GM18511 (cell line): ENCODE results near the gene RNF130.

ENCODE experiments used
- ATAC-seq: cut with Tn5 transposase; IDR thresholded peaks from one replicate; pipeline ENCODE4 v1.9.1; 2021; ENCODE audit warnings: mild to moderate bottlenecking, moderate library complexity; ENCODE audit not compliant: unreplicated experiment

Gene RNF130, protein sequence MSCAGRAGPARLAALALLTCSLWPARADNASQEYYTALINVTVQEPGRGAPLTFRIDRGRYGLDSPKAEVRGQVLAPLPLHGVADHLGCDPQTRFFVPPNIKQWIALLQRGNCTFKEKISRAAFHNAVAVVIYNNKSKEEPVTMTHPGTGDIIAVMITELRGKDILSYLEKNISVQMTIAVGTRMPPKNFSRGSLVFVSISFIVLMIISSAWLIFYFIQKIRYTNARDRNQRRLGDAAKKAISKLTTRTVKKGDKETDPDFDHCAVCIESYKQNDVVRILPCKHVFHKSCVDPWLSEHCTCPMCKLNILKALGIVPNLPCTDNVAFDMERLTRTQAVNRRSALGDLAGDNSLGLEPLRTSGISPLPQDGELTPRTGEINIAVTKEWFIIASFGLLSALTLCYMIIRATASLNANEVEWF

DNA sequence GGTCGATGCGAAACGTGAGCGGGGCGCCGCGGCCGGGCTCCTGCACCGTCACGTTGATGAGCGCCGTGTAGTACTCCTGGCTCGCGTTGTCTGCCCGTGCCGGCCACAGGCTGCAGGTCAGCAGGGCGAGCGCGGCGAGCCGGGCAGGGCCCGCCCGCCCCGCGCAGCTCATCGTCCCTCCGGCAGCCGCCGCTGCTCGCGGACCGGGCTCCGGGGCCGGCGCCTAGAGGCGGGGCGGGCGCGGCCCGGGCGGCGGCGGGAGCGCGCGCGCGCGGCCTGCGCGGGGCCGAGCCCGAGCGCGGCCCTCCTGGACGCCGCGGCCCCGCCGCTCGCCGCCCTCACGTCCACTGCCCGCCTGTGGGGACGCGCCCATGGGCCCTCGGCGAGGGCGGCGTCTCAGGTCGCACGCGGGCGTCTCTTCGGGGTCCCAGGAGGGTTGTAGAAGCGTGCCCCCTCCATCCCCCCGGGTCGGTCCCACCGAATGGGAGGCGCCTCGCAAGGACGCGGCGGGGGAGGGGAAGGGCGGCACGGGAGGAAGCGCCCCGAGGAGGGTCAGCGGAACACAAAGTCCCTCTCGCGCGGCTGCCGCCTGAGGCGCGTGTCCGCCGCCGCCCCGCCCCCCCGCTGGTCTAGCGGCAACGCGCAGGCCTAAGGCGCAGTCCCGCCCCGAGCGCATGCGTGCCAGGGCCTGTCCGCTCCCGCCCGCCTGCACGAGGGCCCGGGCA lies at the start of gene RNF130:
TSS of gene RNF130 (minus strand) at position 229 of the 725 bp plus-strand sequence. CDS start at position 172, 57 bp downstream.
- ATAC-seq = peak; percentile 62

DNA sequence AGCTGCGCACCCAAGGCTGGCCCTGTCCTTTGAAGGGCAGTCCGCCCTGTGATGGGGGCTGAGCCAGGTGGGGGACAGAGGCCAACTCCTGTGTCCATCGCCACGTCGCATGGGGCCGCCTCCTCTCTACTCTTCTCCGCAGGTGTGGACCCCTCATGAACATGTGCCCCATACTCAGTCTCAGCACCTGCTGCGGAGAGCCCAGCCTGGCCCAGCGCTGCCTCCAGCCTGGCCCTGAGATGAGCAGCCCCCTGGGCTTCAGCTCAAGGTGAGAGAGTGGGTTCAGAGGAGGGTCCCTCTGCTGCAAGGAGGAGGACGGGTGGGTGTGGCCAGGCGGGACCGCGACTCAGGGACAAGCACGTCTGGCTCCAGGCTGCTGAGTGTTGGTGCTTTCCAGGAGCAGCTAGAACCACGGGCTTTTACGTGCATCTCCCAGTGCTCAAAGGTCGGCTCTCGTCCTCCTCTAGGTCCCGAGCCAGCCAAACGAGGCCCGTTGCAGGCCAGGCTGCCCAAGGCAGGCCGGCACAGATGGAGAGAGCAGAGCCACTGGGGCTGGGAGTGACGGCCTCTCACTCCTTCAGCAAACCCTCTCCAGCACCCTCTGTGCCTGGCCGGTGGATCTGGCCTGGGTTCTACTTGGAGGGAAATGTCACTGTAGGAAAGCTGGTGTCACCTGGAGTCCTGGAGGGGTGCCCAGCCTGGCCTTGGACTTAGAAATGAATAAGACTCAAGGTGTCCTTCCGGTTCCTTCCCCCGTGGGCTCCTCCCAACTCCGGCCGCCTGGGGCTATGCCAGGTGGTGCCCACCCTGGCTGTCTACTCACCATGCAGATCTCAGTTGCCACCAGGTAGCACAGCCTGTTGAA lies 48.9 kb upstream of the RNF130 start:
- ATAC-seq = no peak

DNA sequence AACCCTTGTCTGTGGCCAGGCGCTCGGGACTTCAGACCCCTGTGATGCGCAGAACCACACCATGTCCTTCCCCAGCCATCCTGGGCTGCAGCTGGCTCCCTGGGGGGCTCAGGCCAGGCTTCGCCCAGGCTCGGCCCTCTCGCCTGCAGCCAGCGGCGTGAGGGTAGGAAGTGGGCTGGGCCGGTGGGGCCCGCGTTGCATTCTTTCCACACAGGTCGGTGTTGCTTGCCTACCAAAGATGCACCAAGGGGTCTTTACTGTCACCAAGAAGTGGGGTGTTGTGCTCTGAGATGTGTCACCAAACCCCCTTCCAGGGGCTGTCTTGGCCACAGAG lies 48.3 kb upstream of the RNF130 start:
- ATAC-seq = no peak

DNA sequence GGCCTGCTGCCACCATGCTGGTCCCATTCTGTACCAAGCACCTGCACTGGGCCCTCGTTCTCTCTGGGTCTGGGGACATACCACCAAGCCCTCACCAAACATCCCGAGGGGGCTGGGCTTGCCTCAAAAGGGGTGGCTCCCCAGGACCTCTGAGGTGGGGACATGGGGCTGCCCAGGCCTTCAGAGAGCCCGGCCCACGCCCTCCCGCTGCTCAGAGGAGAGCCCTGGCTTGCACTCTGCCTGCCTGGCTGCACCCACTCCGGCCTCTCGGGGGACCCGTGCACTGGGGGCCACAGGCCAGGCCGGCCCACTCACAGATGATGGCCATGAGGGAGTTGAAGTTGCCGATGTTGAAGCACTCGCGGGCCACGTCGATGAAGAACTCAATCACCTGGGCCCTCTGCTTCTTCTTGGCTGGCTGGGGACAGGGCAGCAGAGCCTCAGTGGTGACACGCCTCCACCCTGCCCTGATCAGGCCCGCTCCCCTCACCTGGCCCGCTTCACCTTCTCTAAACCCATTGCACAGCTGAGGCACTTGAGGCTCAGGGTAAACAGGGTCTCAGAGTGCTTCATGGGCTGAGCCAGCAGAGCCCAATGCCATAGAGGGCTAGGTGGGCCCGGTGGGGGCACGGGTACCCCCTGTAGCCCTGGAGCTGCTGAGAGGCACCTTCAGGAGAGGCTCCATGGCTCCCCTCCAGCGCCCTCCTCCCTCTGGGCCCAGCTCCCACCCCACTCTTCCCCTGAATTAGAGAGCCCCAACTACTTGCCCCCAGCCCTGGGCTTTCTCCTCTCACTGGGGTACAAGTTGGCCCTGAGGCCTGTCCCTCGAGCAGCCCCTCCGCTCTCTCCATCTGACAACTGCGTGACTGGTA lies 47.7 kb upstream of the RNF130 start:
- ATAC-seq = no peak

DNA sequence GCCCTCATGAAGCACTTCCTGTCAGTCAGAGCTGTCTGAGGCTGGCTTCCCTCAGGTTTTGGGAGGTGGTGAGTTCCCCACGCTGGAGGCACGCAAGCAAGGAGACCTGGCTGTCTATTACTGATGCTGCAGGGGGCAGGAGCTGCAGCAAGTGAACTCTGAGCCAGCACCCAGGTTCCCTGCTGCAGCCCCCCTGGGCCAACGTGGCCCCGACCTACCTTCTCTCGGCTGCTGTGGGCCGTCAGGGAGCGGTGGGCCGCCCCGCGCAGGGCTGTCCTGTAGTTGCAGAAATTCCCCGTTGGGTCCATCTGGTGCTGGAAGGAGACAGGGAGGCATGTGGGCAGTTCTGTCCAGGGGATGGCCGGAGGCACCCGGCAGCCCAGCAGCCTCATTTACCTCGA lies 46.8 kb upstream of the RNF130 start:
- no peak for ATAC-seq

DNA sequence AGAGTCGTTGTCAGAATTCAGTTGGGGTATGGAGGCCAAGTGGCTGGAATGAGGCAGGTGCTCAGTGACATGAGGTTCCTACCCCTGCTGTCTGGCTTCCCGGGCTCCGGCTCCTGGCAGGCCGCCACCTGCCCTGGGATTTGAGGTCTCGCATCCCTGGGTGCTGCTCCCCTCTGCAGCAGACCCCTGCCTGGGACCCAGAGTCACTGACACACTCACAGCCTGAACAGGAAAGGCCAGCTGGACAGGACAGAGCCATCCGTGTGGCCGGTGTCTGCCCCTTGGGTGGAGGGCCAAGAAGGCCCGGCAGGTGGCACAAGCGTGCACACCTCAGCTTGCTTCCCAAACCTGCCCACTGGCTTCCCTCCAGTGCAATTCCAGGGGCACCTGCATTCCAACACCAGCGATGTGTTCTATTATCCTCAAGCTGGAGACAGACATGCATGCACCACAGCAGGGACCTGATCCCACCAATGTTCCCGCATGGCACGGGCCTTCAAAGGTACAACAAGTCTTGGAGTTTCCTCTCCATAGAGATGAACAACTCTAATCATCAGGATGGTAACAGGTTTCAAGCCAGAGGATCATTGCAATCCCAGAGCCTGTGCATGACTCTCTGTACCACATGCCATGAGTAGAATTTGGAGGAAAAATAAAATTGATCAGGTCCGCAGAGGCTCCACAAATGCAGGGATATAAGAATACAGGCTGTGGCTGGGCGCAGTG lies 45.6 kb upstream of the RNF130 start:
- ATAC-seq = no peak

DNA sequence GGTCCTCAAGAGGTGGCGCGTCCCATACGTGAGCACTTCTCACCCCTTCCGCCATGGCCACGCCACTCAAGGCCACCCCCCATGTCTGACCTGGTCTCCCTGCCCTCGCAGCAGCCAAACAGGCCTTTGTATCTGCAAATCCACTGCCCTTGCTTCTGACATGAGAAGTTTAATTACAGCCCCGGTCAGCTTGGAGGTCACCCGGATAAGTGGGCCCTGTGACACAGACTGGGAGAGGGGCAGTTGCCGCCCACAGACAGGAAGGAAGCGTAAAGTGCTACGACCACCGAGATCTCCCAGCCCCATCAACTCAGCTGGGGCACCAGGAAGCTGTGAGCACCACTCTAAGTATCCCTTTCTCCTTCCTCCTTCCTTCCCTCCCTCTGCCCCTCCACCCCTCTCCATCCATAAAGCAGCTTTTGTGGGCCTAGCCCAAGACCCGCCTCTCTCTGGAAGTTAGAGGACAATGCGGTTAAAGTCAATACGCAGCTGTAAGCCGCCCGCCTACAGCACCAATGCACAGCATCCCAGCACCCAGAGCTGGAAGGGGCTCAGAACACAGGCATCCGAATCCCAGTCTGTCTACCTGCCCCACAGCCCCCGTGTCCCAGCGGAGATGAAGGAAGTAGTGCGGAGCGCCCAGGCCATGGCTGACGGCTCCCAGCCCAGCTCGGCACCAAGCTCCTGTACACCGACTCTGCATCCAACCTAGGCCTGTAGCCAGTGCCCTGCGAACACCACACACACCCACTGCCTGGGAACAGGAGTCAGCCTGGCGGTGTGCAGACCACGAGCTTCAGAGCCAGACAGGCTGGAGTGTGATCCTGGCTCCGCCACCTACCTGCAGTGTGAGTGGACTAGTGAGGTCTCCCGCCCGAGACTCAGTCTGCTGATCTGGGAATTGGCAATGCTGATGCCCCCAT lies 44.8 kb upstream of the RNF130 start:
- no peak for ATAC-seq

DNA sequence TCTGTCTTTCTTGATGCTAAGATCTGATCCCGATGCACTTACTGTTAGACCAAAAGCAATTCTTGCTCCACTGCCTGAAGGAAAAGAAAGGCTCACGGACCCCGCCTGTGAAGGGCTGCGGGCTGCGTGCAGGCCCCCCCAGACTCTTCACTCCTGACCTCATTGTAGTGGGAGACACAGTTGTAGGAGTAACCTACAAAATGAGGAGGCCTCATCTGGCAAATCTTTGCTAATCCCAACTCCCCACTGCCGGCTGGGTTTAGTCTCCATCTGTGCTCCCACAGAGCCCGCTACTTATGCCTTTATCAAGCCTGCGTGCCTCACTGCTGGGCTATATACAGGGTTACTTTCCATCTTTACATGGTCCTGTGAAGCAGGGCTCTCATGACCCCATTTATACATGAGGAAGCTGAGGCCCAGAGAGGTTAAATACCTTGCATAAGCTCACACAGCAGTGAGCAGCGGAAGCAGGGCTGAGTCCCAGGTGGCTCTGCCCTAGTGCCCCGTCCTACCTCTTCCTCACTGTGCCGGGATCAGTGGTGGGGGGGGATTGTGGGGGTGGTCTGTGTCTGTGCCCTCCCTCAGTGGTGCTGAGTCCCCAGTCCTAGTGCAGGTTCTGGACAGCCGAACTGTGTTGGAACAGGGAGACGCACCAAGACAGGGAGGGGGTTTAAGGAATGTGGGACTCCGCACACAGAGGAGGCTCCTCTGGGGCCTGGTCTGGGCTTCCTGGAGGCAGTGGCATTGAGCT lies 43.9 kb upstream of the RNF130 start:
- ATAC-seq = no peak

DNA sequence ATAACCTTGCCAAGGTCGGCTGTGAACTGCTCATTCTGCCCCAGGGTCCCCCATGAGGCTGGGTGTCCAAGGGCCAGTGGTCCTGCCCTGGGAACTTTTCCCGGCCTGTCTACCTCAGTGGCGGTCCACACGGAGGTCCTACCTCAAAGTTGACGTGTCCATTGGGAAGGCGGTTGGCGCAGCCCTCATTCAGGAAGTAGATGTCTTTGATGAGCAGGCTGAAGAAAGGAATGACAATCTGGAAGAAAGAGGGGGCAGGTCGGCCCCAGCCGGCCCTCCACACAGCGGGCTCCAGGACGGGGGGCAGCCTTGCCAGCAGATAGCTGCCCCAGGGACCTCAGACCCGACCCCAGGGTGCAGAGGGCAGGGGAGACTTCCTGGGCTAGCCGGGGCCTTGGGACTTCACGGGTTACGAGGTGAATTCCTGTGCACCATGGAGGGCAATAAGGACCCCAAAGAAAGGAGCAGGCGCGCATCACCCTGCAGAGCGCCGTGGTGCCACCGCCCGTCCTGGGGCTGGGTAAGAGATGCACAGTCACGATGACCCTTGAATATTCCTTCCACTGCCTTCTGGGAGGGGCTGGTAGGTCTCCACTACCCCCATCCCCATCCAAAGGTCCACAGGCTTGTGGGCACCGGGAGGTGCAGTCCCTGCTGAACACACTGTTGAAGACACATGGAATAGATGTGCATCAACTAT lies 42.9 kb upstream of the RNF130 start:
- no peak for ATAC-seq

DNA sequence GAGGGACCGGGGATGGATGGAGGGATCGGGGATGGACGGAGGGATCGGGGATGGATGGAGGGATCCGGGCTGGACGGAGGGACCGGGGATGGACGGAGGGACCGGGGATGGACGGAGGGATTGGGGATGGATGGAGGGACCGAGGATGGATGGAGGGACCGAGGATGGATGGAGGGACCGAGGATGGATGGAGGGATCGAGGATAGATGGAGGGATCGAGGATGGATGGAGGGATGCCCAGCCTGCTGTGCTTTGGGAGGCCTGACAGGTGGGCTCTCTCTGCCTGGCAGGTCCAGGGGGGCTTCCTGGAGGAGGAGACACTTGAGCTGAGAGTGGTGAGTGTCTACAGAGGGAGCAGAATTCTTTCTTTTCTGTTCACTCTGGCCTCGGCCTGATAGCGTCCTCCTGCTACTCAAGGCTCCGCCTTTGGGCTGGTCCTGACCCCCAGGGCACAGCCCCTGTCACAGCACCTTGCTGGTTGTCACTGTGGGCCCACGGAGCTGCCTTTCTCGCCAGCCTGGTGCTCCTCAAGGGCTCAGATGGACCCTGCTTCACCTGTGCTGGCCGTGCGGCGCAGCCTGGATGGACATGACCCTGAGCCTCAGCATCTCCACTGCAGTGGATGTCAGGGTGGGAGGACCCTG lies 42.2 kb upstream of the RNF130 start:
- no peak for ATAC-seq

DNA sequence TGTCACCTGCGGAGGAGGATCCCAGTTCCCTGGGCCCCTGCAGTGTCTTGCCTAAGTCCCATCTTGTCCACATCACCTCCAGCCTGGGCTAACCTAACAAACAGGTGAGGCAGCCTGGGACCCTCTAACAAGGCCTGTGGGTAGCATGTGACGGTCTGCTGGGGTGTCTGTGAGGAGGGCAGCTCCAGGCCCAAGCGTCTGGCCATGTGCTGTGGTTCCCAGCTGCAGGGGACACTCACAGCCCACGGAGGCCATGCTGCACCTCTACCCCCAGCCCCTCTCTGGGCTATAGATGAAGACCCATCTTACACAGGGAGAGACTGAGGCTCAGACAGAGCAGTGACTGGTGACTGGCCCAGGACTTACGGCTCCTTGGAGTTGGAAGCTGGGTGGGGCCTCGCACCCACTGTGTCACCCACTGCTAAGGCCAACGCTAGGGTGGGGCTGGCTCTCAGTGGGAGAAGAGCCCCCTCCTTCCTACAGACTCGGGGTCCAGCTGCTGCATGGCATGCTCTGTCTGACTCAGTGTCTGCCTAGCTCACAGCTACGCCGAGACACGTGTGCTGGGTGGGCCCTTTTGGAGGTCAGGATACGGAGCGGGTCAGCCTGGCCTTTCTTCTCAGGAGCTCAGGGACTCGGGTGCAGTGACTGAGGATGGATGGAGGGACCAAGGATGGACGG lies 40.8 kb upstream of the RNF130 start:
- no peak for ATAC-seq

DNA sequence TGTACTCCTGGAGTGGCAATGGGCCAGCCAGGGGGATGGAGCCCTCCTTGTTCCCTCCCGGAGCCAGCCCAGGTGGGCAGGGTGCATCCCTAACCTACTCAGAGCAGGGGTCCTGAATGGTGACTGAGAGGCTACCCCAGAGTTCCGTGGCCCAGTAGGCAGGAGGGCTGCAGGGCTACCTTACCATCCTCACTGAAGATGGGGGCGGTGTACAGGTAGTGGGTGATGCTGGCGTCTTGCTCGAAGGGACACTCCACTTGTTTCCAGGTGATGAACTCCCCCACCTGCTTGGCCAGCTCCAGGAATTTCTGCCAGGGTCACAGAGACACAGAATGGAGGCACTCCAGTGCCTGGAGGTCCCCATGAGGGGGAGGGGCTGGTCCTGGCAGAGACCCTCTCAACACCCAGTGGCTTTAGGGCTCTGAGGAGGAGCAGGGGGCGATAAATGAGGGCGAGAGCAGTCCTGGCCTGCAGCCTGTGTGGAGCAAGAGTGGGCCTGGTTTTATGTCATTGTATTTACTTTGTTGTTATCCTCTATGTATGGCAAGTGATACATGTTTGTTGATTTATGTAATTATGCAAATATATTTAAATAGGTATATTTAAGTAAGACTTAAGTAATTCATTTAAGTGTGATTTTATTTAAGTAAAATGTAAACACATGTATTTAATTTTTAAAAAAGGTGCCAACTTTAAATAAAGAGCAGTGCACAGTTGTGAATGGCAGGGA lies 39.9 kb upstream of the RNF130 start:
- ATAC-seq = no peak

DNA sequence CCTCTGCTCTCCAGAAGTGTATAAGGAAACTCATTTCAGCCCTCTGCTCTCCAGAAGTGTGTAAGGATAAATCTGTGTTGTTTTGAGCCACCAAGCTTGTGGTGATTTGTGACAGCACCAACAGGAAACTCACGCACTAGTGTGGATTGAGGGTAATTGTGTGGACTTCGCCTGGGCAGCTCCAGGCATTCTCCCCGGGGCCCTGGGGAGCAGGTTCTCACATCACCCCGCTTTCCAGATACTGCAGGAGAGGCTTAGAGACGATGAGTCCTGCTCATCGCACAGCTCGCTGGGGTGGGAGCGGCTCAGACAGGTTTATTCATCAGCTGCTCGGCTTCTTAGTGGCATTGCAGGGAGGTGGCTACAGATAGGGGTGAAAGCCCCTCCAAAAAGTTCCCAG lies 38.4 kb upstream of the RNF130 start:
- no peak for ATAC-seq

DNA sequence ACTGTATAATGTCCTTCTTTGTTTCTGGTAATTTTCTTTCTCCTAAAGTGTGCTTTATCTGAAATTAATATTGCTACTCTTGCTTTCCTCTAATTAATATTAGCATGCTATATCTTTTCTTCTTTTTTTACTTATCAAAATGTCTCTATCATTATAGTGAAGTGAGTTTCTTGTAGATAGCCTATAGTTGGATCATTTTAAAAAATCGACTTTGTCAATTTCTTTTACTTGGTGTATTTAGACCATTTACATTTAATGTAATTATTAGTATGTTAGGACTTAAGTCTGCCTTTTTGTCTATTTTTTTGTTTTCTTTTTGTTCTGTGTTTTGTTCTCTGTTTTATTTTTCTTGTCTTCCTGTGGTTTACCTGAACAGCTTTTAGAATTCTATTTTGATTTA lies 35.4 kb upstream of the RNF130 start:
- ATAC-seq = no peak

DNA sequence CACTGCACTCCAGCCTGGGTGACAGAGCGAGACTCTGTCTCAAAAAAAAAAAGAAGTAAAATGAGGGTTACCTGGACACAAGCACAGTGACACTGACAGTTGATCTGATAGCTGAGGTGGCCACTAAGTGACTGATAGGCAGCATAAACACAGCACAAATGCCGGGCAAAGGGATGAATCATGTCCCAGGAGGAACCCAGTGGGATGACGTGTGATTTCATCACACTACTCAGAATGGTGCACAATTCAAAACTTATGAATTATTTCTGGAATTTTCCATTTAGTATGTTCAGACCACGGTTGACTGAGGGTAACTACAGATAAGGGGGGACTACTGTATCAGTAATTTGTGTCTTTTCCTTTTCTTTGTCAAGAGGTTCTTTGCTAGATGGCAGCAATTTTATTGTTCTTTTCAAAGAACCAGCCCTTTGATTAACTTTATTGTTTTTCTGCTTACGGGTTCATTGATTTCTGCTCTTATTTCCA lies 34.3 kb upstream of the RNF130 start:
- ATAC-seq = no peak

DNA sequence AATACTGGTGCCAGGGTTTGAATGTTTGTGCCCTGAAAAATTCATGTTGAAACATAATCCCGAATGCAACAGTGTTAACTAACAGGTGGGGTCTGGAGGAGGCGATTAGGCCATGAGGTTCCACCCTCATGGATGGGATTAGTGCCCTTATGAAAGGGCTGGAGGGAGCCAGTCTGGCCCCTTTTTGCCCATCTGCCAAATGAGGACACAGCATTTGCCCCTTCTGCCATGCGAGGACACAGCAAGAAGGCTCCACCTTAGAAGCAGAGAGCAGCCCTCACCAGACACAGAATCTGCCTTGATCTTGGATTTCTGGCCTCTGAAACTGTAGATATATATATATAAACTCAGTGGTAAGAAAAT lies 32.6 kb upstream of the RNF130 start:
- no peak for ATAC-seq
